ENCODE measurements around the gene SNAPC5.

DNA sequence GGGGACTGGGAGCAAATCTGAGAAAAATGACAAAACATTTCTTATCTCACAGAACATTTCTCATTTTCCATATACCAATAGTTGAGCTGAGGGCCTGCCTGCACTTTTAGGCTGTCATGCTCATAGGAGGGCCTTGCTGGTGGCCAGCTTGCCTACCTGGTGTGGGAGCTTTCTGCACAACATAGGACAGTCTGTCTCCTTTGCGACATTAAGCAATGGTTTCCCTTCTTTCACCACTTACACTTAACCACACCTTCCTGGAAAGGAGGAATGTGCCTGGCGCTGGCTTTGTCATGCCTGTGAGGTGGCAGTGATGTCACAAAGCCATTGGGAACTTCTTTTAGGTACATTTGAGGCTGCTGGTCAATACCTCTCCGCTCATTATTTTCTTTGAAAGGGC lies 5.7 kb downstream of the SNAPC5 start:
- TF ChIP-seq, protein P1, sequence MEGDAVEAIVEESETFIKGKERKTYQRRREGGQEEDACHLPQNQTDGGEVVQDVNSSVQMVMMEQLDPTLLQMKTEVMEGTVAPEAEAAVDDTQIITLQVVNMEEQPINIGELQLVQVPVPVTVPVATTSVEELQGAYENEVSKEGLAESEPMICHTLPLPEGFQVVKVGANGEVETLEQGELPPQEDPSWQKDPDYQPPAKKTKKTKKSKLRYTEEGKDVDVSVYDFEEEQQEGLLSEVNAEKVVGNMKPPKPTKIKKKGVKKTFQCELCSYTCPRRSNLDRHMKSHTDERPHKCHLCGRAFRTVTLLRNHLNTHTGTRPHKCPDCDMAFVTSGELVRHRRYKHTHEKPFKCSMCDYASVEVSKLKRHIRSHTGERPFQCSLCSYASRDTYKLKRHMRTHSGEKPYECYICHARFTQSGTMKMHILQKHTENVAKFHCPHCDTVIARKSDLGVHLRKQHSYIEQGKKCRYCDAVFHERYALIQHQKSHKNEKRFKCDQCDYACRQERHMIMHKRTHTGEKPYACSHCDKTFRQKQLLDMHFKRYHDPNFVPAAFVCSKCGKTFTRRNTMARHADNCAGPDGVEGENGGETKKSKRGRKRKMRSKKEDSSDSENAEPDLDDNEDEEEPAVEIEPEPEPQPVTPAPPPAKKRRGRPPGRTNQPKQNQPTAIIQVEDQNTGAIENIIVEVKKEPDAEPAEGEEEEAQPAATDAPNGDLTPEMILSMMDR (IDR thresholded peaks at IDR 0.05; ENCODE audit: insufficient read depth, low read depth, low read length), result no peak
- TF ChIP-seq EZH2 (IDR thresholded peaks at IDR 0.05; ENCODE audit: insufficient read depth, low read length), result no peak
